ENCODE measurements around the gene SRC. TPM values are rescaled to one million over a fixed set of nuclear protein-coding genes. Genes with fewer than 3 reads are reported as not detected.

SRC gene
- total RNA-seq, 4 donors from 2014 or later = 87.0 to 155 (median 130) TPM

DNA sequence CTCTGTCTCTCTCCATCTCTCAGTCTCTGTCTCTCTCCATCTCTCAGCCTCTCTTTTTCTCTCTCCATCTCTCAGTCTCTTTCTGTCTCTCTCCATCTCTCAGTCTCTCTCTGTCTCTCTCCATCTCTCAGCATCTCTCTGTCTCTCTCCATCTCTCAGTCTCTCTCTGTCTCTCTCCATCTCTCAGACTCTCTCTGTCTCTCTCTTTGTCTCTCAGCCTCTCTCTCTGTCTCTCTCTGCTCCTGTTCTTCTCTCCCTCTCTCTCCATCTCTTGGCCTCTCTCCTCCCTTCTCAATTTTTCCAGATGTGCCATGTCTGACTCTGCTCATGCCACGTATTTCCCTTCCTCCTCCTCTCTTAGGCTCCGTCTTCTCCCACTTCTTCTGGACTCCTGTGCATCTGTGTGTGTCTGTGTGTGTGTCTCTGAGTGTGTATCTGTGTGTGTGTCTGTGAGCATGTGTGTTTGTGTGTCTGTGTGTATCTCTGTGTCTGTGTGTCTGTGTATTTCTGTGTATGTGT, 72.7 kb downstream of the SRC start:
- H3K4me3 ChIP-seq = no peak overlapping the region
- no peaks in the 10 kb centered on the region for H3K4me1 ChIP-seq
- intact Hi-C loops (cut with DNase I; ENCODE audit: low total_unique reads) (no loop called here), in situ Hi-C loops (cut with MboI; ENCODE audit: low pct_ligation_motif_present in 1 of 4, low pct_unique_long_range_greater_than_20kb in 1 of 4, low sequenced_read_pairs in 3 of 4) (no loop called here)
- H3K36me3 ChIP-seq = no peaks in the 10 kb centered on the region
- peaks cover 22% of the 10 kb centered on the region for H3K27me3 ChIP-seq
- TF ChIP-seq EP300 (IDR thresholded peaks at IDR 0.05; ENCODE audit: low read depth) (no peak), CTCF (IDR thresholded peaks at IDR 0.05) (no peak), POLR2A (IDR thresholded peaks at IDR 0.05) (no peak), POLR2AphosphoS5 (IDR thresholded peaks at IDR 0.05) (no peak)
- H3K9me3 ChIP-seq = no peaks in the 10 kb centered on the region
- H3K27ac ChIP-seq = no peak overlapping the region
- DNase-seq = no peak
- WGBS, 2 donors (ENCODE audit: low coverage in 1 of 2) = 32 to 48% methylated on average over 2 of the region's 2 CpGs

- H3K27ac ChIP-seq = no peak overlapping the region
- in situ Hi-C loops (cut with MboI; ENCODE audit: low pct_ligation_motif_present in 1 of 4, low pct_unique_long_range_greater_than_20kb in 1 of 4, low sequenced_read_pairs in 3 of 4) (no loop called here), intact Hi-C loops (cut with DNase I; ENCODE audit: low total_unique reads) (no loop called here)
- no peak for DNase-seq
- no peaks in the 10 kb centered on the region for H3K36me3 ChIP-seq
- no peaks in the 10 kb centered on the region for H3K4me1 ChIP-seq
- peaks cover 22% of the 10 kb centered on the region for H3K27me3 ChIP-seq
- H3K9me3 ChIP-seq = no peaks in the 10 kb centered on the region
- TF ChIP-seq POLR2A (IDR thresholded peaks at IDR 0.05) = no peak
- TF ChIP-seq EP300 (IDR thresholded peaks at IDR 0.05; ENCODE audit: low read depth) = no peak
- no peak for TF ChIP-seq CTCF (IDR thresholded peaks at IDR 0.05)
- TF ChIP-seq POLR2AphosphoS5 (IDR thresholded peaks at IDR 0.05) = no peak
- 75 to 100% methylated on average over 2 to 3 of the region's 3 CpGs for WGBS, 2 donors (ENCODE audit: low coverage in 1 of 2)
- no peak overlapping the region for H3K4me3 ChIP-seq
Measured at GRCh38 chr20:37419307-37419706, 73.4 kb downstream of the SRC start.

GRCh38 chr20:37419774-37420542, 74.0 kb downstream of the SRC start:
- H3K9me3 ChIP-seq = no peaks in the 10 kb centered on the region
- TF ChIP-seq CTCF (IDR thresholded peaks at IDR 0.05) (no peak), POLR2AphosphoS5 (IDR thresholded peaks at IDR 0.05) (no peak), EP300 (IDR thresholded peaks at IDR 0.05; ENCODE audit: low read depth) (no peak), POLR2A (IDR thresholded peaks at IDR 0.05) (no peak)
- intact Hi-C loops (cut with DNase I; ENCODE audit: low total_unique reads) (no loop called here), in situ Hi-C loops (cut with MboI; ENCODE audit: low pct_ligation_motif_present in 1 of 4, low pct_unique_long_range_greater_than_20kb in 1 of 4, low sequenced_read_pairs in 3 of 4) (no loop called here)
- no peak overlapping the region for H3K27ac ChIP-seq
- no peak overlapping the region for H3K4me3 ChIP-seq
- 52 to 67% methylated on average over 3 to 13 of the region's 13 CpGs for WGBS, 2 donors (ENCODE audit: low coverage in 1 of 2)
- peaks cover 22% of the 10 kb centered on the region for H3K27me3 ChIP-seq
- no peak for DNase-seq
- no peaks in the 10 kb centered on the region for H3K36me3 ChIP-seq
- no peaks in the 10 kb centered on the region for H3K4me1 ChIP-seq

DNA sequence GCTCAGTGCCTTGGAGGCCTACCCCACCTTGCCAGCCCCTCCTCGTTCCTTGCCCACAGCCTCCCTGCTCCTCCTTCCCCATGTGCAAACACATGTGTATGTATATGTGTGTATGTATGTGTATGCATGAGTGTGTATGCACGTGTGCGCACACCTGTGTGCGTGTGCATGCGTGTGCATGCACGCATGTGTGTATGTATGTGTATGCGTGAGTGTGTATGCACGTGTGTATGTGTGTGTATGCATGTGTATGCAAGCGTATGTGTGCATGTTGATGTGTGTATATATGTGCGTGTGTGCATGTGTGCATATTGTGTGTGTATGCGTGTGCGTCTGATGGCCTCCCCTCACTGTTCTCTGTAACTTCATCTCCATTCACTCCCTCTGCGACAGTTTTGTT, 74.7 kb downstream of the SRC start:
- intact Hi-C loops (cut with DNase I; ENCODE audit: low total_unique reads) = no loop called here
- Histone ChIP-seq H3K27ac (no peak overlapping the region), H3K27me3 (peaks cover 25% of the 10 kb centered on the region), H3K36me3 (no peaks in the 10 kb centered on the region), H3K9me3 (no peaks in the 10 kb centered on the region), H3K4me1 (no peaks in the 10 kb centered on the region), H3K4me3 (no peak overlapping the region)
- in situ Hi-C loops (cut with MboI; ENCODE audit: low pct_ligation_motif_present in 1 of 4, low pct_unique_long_range_greater_than_20kb in 1 of 4, low sequenced_read_pairs in 3 of 4) = no loop called here
- 93 to 95% methylated on average over 4 to 13 of the region's 13 CpGs for WGBS, 2 donors (ENCODE audit: low coverage in 1 of 2)
- no peak for DNase-seq
- TF ChIP-seq POLR2AphosphoS5 (IDR thresholded peaks at IDR 0.05) (no peak), EP300 (IDR thresholded peaks at IDR 0.05; ENCODE audit: low read depth) (no peak), POLR2A (IDR thresholded peaks at IDR 0.05) (no peak), CTCF (IDR thresholded peaks at IDR 0.05) (no peak)
